ENCODE measurements around the gene NAA30.
"Not testable (repeated sequence)": the region's sequence is repeated elsewhere in the genome, so short reads cannot be mapped to it uniquely, and the experiment has no call there.

Gene NAA30

DNA sequence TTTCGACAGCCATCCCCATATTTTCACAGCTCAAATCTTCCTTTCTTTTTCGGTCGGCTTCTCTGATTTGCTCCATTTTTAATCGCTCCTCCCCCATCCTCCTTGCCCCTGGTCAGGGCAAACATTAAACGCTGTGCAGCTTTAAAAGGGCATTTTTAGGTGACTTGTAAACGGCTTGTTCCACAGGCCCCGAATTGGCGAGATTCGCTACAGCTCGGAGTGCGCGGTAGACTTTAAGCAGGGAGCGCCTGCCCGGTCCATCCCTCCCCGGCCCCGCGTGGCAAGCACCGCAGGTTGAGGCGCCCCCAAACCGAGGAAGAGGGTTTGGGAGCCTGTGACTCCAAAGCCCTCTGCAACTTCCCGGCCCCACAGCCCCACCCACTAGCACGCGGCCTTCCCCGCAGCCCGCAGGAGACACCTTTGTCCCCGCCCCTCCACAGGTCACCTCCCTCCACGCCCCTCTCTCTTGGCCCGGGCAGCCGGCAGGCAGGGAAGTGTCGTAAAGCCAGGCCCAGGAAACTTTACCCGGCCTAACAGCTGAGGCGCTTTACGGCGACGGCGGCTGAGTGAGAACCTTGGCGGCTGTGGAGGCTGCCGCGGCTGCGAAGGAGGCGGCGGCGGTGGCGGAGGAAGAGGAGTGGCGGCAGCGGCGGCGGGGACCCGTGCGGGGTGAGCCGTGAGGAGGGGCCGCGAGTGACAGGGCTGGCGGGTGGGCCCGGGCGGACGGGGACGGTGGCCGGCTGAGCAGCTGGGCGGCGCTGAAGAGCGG is at the start of gene NAA30:
NAA30 (plus strand) TSS at position 550 of the 769 bp plus-strand sequence. CDS start 372 bp downstream, outside the sequence.
- peak; percentile 97 for DNase-seq

- DNase-seq: not testable (repeated sequence)
Observed at GRCh38 chr14:57343545-57344297, 46.7 kb upstream of the NAA30 start.

DNA sequence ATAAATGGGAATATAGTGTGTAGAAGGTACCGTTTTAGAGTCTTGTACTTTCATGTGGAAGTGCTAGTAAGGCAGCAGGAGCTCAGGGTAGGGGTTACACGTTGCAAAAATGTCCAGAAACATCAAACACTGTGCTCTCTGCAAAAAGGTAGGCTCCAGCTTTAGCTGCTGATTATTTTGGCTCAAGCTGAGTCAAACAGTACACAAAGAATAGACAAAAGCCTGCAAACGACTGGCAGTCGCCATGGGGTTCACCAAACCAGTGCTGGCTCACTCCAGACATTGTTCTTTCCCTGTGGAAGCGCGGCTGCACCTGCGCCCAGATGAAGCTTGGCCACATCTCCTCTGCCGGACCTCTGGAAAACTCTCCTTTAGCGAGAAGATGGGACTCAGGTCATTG is 45.3 kb upstream of the NAA30 start:
- DNase-seq: no peak

DNA sequence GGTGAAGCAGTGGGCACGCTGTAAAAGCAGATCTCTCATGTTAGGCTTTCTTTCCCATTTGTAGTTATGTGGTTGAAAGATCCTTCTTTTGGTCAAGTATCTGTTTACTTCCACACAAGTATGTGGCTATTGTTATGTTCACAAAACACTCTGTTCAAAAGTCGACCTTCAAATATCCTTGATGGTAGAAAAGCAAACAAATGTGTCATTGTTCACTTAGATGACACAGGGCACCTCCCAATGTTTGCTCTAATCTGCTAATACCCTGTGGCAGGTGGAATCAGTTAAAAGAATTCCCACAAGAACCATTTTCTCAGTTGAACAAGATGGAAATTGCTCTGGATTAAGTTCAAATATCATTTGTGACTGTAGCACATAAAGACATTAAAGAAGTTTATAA is 43.6 kb upstream of the NAA30 start:
- DNase-seq: no peak

DNA sequence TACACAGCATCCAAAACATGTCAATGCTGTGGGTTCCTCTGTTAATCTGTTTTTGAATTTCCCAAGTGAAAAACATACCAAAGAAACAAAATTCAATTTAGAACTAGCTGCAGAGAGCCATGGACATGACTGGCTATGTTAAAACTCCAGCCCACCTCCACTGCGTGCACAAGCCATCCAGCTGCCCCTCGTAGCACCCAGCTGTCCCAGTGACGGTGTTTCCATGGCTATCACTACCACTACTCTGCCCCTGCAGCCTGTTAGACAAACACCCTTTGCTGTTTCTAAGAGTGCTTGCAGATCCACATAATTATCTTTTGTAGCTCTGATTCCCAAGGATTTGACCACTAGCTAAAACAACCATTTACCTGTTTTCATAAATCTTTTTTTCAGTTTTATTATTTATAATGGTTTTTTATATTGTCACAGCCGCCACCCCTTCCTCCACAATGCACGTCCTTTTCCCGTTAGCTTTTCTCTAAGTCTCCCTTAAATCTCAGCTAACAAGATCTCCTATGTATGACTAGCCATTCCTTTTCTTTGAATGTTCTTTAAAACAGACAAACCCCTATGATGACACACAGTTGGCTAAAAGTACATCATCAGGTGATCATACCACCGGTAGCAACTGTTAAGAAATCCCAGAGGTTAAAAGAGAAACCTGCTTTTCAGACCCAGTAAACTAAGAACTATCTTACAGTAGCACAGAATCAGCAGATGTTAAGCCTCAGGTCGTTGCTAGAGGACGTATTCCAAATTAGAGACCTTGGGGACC is 37.8 kb upstream of the NAA30 start:
- no peak for DNase-seq

- DNase-seq: no peak
Observed at GRCh38 chr14:57355081-57355800, 35.1 kb upstream of the NAA30 start.

- no peak for DNase-seq
Observed at GRCh38 chr14:57362361-57362760, 28.0 kb upstream of the NAA30 start.

GRCh38 chr14:57364659-57365450 is 25.5 kb upstream of the NAA30 start:
- no peak for DNase-seq

- DNase-seq: not testable (repeated sequence)
Observed at GRCh38 chr14:57370187-57370586, 20.2 kb upstream of the NAA30 start.

- no peak for DNase-seq
Observed at GRCh38 chr14:57371013-57371412, 19.4 kb upstream of the NAA30 start.

- no peak for DNase-seq
Observed at GRCh38 chr14:57375156-57375555, 15.2 kb upstream of the NAA30 start.

DNA sequence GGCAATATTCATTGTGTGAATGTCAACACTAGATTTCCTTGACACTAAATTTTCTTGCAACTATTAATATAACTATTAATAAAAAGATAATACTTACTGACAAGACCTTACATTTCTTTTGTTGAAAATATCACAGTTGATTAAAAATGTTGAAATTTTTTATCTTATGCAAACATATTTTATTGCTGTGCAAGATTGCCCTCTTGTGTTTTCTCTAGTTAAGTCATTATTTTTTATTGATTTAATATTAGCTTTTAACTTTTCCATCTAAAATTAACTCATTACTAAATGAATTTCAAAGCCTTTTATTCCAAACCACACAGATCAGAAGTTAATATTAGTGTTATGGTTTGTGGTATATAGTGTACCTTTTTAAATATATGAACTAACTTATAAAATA is 11.7 kb upstream of the NAA30 start:
- DNase-seq: no peak

- no peak for DNase-seq
Observed at GRCh38 chr14:57380935-57381334, 9.5 kb upstream of the NAA30 start.

- no peak for DNase-seq
Observed at GRCh38 chr14:57382283-57382682, 8.1 kb upstream of the NAA30 start.

GRCh38 chr14:57383125-57383745 is 7.2 kb upstream of the NAA30 start:
- no peak for DNase-seq

- no peak for DNase-seq
Observed at GRCh38 chr14:57388067-57388466, 2.3 kb upstream of the NAA30 start.

- DNase-seq: no peak
Observed at GRCh38 chr14:57389646-57390036, 745 bp upstream of the NAA30 start.

DNA sequence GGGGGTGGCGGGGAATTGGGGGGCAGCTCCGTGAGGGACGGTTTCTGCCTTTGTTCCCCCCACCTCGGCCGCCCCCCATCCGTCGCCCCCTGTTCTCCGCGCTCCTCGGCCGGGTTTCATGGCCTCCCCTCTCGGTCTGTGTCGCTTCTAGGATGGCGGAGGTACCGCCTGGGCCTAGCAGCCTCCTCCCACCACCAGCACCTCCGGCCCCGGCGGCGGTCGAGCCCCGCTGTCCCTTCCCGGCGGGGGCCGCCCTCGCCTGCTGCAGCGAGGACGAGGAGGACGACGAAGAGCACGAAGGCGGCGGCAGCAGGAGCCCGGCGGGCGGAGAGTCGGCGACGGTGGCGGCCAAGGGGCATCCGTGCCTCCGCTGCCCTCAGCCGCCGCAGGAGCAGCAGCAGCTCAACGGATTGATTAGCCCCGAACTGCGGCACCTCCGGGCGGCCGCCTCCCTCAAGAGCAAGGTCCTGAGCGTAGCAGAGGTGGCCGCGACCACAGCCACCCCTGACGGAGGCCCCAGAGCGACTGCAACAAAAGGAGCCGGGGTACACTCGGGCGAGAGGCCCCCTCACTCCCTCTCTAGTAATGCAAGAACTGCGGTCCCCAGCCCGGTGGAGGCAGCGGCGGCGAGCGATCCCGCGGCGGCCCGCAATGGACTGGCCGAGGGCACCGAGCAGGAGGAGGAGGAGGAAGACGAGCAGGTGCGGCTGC is 575 bp downstream of the NAA30 start:
- DNase-seq: peak in 1 of 2 donors; percentile 16

GRCh38 chr14:57391517-57392195 is 1.3 kb downstream of the NAA30 start:
- DNase-seq: no peak

GRCh38 chr14:57392830-57393229 is 2.4 kb downstream of the NAA30 start:
- no peak for DNase-seq
